OCI-LY7 (cell line): ENCODE data around the gene FAXC.

Experiments used
- EZH2phosphoT487 ChIP-seq: fragments of 200-600 bp; sonication (generic); IDR thresholded peaks from 2 replicates; pipeline ENCODE4 v1.6.1; 2018; ENCODE audit warnings: low read depth, borderline replicate concordance, mild to moderate bottlenecking, mixed run types, antibody characterized with exemption, low read length, moderate library complexity, mixed read lengths
- TF ChIP-seq, protein P1 (sequence below): fragments of 200-600 bp; sonication (generic); conservative IDR thresholded peaks from 2 replicates; pipeline ENCODE4 v1.5.1; 2014; ENCODE audit warnings: mild to moderate bottlenecking, antibody characterized with exemption, low read length, moderate library complexity, mixed read lengths

DNA sequence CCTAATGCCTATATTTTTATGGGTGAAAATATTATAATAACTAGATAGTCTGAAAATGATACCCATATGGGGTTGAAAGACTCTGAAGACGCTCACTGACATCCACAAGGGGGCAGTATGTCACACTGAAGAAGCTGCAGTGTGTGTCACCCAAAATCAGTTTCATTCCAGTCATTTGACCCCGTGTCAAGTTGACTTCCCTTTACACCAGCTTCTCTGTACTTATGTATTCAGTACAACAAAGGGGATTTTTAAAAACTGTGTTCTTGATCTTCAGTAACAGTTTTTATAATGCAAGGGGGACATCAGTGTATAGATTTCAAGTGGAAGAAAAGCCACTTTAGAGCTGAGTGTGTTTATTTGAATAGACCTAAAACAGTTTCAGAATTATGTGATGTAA lies 19.3 kb downstream of the FAXC start:
- TF ChIP-seq, protein P1, sequence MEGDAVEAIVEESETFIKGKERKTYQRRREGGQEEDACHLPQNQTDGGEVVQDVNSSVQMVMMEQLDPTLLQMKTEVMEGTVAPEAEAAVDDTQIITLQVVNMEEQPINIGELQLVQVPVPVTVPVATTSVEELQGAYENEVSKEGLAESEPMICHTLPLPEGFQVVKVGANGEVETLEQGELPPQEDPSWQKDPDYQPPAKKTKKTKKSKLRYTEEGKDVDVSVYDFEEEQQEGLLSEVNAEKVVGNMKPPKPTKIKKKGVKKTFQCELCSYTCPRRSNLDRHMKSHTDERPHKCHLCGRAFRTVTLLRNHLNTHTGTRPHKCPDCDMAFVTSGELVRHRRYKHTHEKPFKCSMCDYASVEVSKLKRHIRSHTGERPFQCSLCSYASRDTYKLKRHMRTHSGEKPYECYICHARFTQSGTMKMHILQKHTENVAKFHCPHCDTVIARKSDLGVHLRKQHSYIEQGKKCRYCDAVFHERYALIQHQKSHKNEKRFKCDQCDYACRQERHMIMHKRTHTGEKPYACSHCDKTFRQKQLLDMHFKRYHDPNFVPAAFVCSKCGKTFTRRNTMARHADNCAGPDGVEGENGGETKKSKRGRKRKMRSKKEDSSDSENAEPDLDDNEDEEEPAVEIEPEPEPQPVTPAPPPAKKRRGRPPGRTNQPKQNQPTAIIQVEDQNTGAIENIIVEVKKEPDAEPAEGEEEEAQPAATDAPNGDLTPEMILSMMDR = peak; percentile 89
- TF ChIP-seq EZH2phosphoT487 = no peak
